WTC11 (cell line): ENCODE results near the gene AKAP10.
A peak's percentile ranks its signal among the peaks of the same experiment; 100 is the strongest.

ENCODE experiments used
- AFF4 ChIP-seq: sonication (generic); formaldehyde crosslinking; IDR thresholded peaks from 2 replicates; pipeline ENCODE4 v1.8.1; 2023; ENCODE audit warnings: mild to moderate bottlenecking, missing genetic modification reagents, borderline replicate concordance
- CBFB ChIP-seq: sonication (generic); formaldehyde crosslinking; IDR thresholded peaks from 2 replicates; pipeline ENCODE4 v1.8.1; 2022; ENCODE audit warnings: mild to moderate bottlenecking, low read depth, missing genetic modification reagents
- CTCF ChIP-seq: fragments of 200-600 bp; IDR thresholded peaks from 2 replicates; pipeline ENCODE4 v1.8.0; 2022; ENCODE audit warnings: antibody characterized with exemption
- FOXJ3 ChIP-seq: sonication (generic); formaldehyde crosslinking; IDR thresholded peaks from 2 replicates; pipeline ENCODE4 v1.9.0; 2021; ENCODE audit warnings: missing genetic modification reagents, mild to moderate bottlenecking, borderline replicate concordance
- JUN ChIP-seq: sonication (generic); formaldehyde crosslinking; IDR thresholded peaks from 2 replicates; pipeline ENCODE4 v1.8.0; 2023; ENCODE audit warnings: mild to moderate bottlenecking, missing genetic modification reagents
- NR1H2 ChIP-seq: sonication (generic); formaldehyde crosslinking; IDR thresholded peaks from 2 replicates; pipeline ENCODE4 v1.9.0; 2021; ENCODE audit warnings: mild to moderate bottlenecking, moderate library complexity, missing genetic modification reagents
- ZBTB21 ChIP-seq: sonication (generic); formaldehyde crosslinking; IDR thresholded peaks from 2 replicates; pipeline ENCODE4 v1.8.1; 2023; ENCODE audit warnings: mild to moderate bottlenecking, missing genetic modification reagents, borderline replicate concordance
- ZNF138 ChIP-seq: sonication (generic); formaldehyde crosslinking; conservative IDR thresholded peaks from 2 replicates; pipeline ENCODE4 v1.8.1; 2022; ENCODE audit warnings: mild to moderate bottlenecking, moderate library complexity, missing genetic modification reagents
- ZNF263 ChIP-seq: sonication (generic); formaldehyde crosslinking; IDR thresholded peaks from 2 replicates; pipeline ENCODE4 v1.8.1; 2022; ENCODE audit warnings: low read depth, mild to moderate bottlenecking, moderate library complexity, missing genetic modification reagents
- ZNF423 ChIP-seq: fragments of 250-450 bp; sonication (Bioruptor Pico); IDR thresholded peaks from 2 replicates; pipeline ENCODE4 v2.1.2; 2022; ENCODE audit warnings: mild to moderate bottlenecking, moderate library complexity
- ZNF532 ChIP-seq: fragments of 250-450 bp; sonication (Bioruptor Pico); IDR thresholded peaks from 2 replicates; pipeline ENCODE4 v1.9.0; 2021; ENCODE audit warnings: mild to moderate bottlenecking, borderline replicate concordance
- TF ChIP-seq, protein P1 (sequence below): sonication (generic); formaldehyde crosslinking; IDR thresholded peaks from 2 replicates; pipeline ENCODE4 v1.8.0; 2022; ENCODE audit warnings: missing genetic modification reagents

DNA sequence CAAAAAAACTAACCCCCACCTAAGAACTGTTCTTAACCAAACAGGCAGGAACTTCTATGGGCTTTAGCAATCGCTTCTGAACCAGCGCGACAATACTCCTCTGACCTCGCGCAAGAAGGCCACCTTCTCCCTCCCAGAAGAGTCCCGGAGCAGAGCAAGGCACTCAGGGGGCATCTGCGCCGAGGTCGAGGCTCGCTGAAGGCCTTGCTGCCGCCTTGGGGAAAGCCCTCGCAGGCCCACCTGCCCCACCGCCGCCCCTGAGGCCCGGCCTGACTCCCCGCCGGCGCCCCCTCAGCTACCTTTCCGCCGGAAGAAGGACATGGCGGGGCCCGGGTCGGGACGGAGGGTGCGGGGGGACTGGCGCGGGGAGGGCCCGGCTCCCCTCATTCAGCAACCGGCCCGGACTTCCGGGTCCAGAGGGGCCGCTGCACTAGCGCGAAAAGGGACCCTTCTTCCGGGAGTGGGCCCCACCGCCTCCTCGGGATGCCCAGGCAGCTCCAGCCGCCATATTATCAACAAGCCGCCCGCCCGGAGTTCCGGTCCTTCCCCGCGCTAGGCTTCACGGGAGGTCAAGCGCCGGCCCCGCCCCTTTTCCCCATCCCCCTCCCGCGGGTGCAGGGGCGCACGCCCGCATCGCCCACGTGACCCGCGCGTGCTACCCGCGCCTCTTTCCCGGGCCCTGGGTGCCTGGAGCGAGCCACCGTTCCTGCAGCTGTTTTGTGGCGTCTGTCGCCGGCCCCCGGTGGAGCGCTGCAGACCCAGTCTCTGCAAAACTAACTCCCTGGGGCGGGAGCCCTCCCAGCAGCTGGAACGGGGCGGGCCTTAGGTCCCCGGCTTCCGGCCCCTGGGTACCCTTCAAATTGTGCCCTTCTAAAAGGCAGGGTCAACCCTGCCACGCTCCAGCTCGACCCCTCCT is at the start of gene AKAP10:
- TF ChIP-seq CTCF: no peak
- TF ChIP-seq AFF4 (CRISPR knock-in tag): peak; percentile 77; the same call in 1 of the 2 replicates
- peak; percentile 52; the same call in 1 of the 2 replicates for TF ChIP-seq ZNF263 (CRISPR knock-in tag)
- TF ChIP-seq ZNF138 (CRISPR knock-in tag): peak; percentile 91
- peak; percentile 82 for TF ChIP-seq ZBTB21 (CRISPR knock-in tag)
- no peak for TF ChIP-seq ZNF532 (CRISPR knock-in tag)
- TF ChIP-seq CBFB (CRISPR knock-in tag): 0 out of 2 replicates have a peak, but pooled peaks have one; percentile 46
- no peak for TF ChIP-seq JUN (CRISPR knock-in tag)
- TF ChIP-seq NR1H2 (CRISPR knock-in tag): peak; percentile 72; the same call in 1 of the 2 replicates
- TF ChIP-seq, protein P1, sequence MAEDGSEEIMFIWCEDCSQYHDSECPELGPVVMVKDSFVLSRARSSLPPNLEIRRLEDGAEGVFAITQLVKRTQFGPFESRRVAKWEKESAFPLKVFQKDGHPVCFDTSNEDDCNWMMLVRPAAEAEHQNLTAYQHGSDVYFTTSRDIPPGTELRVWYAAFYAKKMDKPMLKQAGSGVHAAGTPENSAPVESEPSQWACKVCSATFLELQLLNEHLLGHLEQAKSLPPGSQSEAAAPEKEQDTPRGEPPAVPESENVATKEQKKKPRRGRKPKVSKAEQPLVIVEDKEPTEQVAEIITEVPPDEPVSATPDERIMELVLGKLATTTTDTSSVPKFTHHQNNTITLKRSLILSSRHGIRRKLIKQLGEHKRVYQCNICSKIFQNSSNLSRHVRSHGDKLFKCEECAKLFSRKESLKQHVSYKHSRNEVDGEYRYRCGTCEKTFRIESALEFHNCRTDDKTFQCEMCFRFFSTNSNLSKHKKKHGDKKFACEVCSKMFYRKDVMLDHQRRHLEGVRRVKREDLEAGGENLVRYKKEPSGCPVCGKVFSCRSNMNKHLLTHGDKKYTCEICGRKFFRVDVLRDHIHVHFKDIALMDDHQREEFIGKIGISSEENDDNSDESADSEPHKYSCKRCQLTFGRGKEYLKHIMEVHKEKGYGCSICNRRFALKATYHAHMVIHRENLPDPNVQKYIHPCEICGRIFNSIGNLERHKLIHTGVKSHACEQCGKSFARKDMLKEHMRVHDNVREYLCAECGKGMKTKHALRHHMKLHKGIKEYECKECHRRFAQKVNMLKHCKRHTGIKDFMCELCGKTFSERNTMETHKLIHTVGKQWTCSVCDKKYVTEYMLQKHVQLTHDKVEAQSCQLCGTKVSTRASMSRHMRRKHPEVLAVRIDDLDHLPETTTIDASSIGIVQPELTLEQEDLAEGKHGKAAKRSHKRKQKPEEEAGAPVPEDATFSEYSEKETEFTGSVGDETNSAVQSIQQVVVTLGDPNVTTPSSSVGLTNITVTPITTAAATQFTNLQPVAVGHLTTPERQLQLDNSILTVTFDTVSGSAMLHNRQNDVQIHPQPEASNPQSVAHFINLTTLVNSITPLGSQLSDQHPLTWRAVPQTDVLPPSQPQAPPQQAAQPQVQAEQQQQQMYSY (CRISPR knock-in tag): no peak
- TF ChIP-seq FOXJ3: no peak
- TF ChIP-seq ZNF423 (CRISPR knock-in tag): peak; percentile 71
